ENCODE measurements around the gene KIAA0753.

- TF ChIP-seq CTCF (conservative IDR thresholded peaks at IDR 0.05; ENCODE audit: low read depth, low read length) (no peak), CHD1 (IDR thresholded peaks at IDR 0.05; ENCODE audit: low read depth, low read length) (no peak), POLR2A (IDR thresholded peaks at IDR 0.05; ENCODE audit: low read depth, low read length) (no peak), CEBPB (IDR thresholded peaks at IDR 0.05; ENCODE audit: low read depth, low read length) (no peak), BHLHE40 (IDR thresholded peaks at IDR 0.05; ENCODE audit: low read depth, low read length) (no peak), RAD21 (IDR thresholded peaks at IDR 0.05; ENCODE audit: low read length) (no peak), USF2 (IDR thresholded peaks at IDR 0.05; ENCODE audit: low read depth, low read length) (no peak), MAFK (IDR thresholded peaks at IDR 0.05; ENCODE audit: low read depth, low read length) (no peak), SMC3 (IDR thresholded peaks at IDR 0.05; ENCODE audit: low read depth, low read length) (no peak), MXI1 (IDR thresholded peaks at IDR 0.05; ENCODE audit: borderline replicate concordance, low read depth, low read length) (no peak), RFX5 (IDR thresholded peaks at IDR 0.05; ENCODE audit: low read depth, low read length) (no peak)
Measured at GRCh38 chr17:6551356-6551755, 89.2 kb downstream of the KIAA0753 start.
